ENCODE measurements around the gene FRMPD2.
"Not testable (repeated sequence)": the region's sequence is repeated elsewhere in the genome, so short reads cannot be mapped to it uniquely, and the experiment has no call there.

Gene FRMPD2

DNA sequence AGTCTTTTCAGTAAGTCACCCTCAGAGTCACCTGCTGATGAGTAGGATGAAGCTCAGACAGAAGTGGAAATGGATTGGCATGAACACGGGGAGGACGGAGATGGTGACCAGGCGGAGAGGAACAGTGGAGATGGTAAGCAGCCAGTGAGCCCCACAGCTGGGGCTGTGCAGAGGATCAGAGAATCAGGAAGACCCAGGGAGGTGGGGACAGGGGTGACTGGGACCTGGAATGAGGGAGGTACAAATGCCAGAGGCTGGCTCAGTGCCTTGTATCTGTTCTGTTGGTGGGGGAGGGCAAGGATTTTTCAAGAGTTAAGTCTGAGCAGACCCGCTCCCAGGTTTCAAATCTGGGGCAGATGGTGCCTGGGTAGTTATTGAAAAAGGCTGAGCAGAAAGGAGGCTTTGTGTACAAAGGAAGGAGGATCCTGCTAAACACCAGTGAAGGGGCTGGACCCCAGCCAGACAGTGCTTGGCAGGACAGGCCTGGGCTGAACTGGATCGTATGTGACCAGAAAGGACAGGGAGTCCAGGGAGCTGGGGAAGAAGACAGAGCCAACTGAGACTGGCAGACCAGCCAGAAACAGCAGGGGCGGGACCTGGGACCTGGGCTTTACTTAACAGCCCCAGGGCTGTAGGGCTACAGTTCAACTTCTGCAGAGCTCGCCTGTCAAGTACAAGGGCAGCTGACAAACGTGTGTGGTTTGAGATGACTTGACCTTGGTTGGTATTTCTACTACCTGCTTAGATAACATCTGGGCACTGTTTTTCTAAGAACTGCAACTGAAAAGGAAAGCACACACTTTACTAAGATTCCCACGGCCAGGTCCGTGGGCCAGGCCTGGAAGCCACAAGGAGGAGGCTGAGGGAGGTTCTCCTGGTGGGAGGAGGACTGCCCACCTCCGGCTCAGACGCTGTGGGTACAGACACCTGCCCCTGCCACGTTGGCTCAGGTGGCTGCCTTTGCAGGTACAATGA is 13.2 kb upstream of the FRMPD2 start:
- DNase-seq (ENCODE audit: low spot score): no peak

DNA sequence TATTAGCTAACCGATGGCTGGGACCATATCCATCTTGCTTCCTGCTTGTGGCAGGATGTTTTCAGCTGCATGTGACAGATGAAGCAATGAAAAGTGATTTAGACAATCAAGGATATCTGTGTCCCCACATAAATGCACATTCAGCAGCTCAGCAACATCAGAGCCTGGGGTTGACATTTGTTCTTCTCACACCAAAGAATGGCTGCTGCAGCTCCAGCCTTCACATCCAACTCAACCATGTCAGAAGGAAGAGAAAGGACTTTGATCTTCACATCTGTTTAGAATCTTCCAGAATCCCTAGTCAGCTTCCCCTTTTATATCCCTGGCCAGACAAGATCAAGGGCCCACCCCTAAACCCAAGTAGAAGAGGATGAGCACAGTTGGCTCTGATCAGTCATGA is 11.9 kb upstream of the FRMPD2 start:
- no peak for DNase-seq (ENCODE audit: low spot score)

DNA sequence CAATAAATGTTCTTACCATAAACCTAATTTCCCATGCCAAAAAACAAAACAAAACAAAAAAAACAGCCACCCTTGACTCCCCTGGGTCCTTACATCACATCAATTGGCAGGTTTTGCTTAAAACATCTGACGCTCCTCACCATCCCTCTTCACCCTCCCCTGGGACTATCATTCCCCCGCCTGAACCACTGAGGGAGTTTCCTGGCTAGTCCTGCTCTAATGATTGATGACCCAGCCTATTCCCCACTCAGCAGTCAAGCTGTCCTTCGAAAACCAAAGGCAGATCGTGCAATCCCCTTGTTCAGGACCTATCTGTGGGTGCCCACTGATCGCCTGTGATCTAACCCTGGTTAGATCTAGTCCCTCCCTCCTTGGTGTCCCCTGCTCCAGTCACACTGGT is 11.2 kb upstream of the FRMPD2 start:
- DNase-seq (ENCODE audit: low spot score): no peak

DNA sequence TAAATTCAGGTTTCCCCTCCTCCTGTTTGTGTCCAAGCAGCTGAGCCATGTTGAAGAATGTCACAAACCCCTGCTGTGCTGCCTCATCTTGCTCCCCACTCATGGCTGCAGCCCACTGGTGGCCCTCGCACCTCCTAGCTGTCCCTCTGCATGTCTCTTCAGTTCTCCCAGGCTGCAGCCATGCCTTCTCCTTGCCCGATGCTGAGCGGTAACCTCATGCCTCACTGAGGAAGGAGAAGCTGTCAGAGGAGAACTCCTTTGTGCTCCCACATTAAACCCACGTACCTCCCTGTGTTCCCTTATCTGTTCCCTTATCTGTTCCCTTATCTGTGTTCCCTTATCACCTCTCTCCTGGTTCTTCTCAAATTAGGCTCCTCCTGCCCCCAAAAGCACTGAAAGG is 10.3 kb upstream of the FRMPD2 start:
- DNase-seq (ENCODE audit: low spot score): no peak

DNA sequence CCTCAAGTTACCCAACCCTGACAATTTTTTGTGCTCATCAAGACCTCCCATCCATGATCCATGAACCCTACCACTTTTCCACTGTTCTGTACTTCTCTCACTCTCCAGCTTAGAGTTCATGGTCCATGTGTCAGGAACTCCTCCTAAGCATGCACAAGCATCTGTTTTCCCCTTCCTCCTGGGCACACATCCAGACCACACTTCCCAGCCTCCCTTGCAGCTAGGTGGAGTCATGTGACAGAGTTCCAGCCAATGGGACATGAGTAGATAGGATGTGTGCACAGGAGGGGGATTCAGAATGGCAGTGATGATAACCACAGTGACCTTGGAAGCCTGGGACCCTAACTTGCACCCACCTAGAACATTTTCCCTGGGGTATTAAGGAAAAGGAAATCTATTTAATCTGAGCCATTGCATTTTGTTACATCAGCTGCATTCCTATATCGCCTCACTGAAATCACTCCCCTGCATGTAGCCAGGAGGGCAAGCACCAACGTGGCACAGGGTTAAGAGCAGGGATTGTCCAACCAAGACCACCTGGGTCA is 9.6 kb upstream of the FRMPD2 start:
- DNase-seq (ENCODE audit: low spot score): no peak

DNA sequence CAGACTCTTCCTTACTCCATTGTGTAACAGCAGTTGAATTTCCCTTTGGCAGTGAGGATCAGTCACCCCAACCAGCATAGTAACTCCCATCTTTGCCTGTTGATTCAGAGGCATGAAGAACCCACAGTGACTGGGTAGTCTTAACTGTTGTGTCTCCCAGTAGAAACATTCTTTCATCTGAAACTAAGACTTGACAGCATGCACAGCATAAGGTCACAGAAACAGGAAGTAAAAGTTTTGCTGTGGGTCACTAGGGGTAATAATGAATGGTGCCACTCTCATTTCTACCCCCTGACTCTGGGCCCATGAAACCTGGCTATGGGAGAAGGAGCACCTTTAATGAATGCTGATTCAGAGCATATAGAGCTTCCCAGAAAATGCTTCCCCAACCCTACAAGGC is 8.3 kb upstream of the FRMPD2 start:
- no peak for DNase-seq (ENCODE audit: low spot score)

DNA sequence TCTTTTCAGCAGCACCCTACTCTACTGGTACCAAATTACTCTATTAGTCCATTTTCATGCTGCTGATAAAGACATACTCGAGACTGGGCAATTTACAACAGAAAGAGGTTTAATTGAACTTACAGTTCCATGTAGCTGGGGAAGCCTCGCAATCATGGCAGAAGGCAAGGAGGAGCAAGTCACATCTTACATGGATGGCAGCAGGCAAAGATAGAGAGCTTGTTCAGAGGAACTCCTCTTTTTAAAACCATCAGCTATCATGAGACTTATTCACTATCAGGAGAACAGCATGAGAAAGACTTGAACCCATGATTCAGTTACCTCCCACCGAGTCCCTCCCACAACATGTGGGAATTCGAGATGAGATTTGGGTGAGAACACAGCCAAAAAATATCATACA is 7.2 kb upstream of the FRMPD2 start:
- DNase-seq (ENCODE audit: low spot score): not testable (repeated sequence)

DNA sequence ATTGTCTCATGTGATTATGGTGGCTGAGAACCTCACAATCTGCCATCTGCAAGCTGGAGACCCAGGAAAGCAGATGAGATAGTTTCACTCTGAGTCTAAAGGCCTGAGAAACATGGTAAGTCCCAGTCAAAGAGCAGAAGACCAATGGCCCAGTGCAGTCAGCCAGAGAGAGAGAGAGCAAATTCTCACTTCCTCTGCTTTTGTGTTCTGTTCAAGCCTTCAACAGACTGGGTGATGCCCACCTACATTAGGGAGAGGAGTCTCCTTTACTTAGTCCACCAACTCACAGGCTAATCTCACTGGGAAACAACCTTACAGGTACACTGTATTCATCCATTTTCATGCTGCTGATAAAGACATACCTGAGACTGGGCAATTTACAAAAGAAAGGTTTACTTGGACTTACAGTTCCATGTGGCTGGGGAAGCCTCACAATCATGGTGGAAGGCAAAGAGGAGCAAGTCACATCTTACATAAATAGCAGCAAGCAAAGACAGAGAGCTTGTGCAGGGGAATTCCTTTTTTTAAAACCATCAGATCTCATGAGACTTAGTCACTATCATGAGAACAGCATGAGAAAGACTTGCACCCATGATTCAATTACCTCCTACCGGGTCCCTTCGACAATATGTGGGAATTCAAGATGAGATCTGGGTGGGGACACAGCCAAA is 4.7 kb upstream of the FRMPD2 start:
- no peak for DNase-seq (ENCODE audit: low spot score)

DNA sequence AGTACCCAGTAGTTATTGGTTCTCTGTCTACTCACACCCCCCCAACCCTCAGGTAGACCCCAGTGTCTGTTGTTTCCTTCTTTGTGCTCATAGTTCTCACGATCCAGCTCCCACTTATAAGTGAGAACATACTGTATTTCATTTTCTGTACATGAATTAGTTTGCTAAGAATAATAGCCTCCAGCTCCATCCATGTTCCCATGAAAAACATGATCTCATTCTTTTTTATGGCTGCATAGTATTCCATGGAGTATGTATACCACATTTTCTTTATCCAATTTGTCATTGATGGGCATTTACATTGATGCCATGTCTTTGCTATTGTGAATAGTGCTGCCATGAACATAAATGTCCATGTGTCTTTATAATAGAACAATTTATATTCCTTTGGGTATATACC is 2.6 kb upstream of the FRMPD2 start:
- DNase-seq (ENCODE audit: low spot score): no peak

DNA sequence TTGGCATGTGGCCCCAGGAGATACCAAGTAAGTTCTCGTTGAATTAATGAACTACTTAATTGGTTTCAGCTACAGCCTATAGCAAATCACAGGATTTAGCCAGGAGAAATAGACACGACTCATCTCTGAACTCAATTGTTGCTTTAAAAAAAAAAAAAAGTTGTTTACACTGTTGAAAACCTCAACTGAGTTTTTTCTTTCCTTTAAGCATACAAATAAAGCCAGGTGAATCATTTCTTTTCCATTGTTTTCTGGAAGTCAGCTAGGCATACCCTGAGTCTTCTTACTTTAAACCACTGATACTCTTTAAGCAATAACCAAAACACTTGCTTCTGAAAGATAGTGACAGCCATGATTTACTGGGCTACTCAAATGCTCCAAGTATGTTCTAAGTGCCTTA is 755 bp downstream of the FRMPD2 start:
- no peak for DNase-seq (ENCODE audit: low spot score)

DNA sequence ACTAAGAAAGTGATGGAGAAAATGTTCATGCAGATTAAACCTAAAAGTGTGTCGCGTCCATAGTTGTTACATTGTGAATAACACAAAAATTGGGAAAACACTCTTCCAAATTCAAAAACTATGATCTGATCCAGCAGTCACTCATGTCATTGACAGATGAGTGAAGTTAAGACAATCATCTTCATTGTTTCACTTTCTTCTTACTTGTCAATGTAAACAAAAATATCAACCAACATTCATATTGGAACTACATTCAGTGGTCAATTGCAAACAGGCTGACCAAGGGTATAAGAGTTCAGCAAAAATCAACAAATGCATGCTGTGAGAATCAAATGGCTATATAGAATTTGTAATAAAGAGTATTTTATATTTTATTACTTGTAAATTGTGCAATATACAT is 1.8 kb downstream of the FRMPD2 start:
- DNase-seq (ENCODE audit: low spot score): no peak

DNA sequence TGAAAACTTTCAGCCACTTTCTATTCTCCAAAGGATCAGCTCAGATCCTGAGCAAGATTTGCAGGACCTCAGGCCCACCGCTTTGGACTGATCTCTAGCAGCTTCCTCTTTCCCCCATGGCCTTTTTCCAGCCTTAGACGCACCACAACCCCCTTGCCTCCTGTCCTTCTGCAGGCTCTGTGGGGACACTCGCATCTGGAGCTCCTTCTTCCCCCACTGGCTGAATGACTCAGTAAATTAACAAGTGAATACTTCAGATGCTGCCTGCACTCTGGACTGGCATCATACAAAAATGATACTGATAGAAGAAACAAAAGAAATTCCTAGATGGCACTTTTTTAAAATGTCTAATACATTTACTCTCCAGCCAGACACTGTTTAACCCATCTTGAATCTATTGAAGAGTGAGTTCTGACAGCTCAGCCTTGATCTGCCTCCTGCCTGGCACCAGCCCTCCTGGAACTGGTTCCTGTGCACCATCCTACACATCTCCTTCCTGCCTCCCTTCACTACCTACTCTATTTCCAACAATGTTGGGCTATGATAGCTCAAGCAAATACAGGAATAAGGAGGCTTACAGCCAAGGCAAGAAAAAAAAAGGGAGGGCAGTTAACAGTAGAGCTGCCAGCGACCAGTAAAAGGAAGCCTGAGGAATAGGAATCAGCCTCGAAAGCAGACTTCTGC is 3.3 kb downstream of the FRMPD2 start:
- DNase-seq (ENCODE audit: low spot score): no peak

DNA sequence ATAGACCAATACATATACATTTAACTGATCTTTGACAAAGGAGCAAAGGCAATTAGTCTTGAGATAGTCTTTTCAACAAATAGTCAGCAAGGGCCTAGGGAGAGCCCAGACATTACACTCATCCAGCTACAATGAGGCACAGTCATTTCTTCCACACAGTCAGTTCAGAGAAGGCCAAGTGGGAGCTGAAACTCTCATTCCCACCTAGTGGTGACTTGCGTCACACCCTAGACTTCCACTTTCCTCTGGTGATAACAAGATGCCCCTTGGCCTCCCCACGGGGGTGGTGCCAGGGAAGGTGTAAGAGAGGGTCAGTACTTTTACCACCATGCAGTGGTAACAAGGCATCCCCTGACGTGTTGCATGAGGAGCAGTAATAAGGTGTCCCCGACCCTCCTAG is 8.0 kb downstream of the FRMPD2 start:
- no peak for DNase-seq (ENCODE audit: low spot score)

DNA sequence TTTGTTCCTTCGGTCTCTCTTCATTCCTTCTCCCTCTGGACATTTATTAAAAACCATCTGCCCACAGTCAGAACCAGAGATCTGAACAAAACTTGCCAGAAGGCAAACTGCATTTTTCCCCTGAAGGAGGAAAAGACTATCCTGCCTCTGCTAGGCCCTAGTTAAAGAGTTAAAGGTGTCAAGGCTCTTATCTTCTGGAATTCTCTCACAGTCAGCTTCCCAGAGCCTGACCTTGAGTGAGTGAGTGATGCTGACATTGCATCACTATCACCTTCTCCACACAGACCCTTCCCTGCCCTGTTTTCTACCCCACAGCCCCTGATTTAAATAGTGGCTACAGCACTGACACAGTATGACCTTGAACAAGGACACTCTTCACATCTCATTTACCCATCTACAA is 16.4 kb downstream of the FRMPD2 start:
- no peak for DNase-seq (ENCODE audit: low spot score)

DNA sequence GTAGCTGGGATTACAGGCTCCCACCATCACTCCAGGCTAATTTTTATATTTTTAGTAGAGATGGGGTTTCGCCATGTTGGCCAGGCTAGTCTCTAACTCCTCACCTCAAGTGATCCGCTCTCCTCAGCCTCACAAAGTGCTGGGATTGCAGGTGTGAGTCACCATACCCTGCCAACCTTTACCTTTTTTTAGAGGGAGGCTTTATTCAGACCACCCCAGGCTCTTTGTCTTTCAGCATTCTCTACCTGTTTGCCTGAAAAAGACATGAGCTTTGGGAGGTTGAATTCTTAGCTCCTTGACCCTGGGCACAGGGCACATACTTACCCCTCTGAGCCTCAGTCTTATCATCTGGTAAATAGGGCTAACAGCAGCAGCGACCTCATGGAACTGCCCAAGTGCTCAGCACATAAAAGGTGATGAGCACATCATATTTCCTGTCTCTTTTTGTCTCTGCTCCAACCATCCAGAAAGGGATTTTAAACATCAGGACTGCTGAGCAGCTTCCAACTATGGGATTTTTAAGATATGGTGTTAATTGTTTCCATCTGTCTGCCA is 17.0 kb downstream of the FRMPD2 start:
- DNase-seq (ENCODE audit: low spot score): no peak

DNA sequence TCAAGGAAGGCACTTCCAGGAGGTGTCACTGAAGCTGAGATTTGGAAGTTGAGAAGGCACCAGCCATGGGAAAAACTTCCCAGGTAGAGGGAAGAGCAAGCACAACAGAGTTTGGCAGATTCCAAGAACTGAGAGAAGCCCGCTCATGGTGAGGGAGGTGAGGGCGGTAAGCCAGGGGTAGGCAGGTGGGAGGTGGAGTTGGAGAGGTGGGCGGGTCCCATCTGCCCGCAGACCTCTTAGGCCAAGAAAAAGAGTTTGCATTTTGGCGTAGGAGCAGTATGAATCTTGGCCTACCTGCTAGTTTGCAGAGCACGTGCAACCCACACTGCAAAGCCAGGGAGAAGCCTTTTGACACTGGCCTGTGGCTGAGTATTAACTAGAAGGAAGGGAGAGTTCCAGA is 18.8 kb downstream of the FRMPD2 start:
- no peak for DNase-seq (ENCODE audit: low spot score)

DNA sequence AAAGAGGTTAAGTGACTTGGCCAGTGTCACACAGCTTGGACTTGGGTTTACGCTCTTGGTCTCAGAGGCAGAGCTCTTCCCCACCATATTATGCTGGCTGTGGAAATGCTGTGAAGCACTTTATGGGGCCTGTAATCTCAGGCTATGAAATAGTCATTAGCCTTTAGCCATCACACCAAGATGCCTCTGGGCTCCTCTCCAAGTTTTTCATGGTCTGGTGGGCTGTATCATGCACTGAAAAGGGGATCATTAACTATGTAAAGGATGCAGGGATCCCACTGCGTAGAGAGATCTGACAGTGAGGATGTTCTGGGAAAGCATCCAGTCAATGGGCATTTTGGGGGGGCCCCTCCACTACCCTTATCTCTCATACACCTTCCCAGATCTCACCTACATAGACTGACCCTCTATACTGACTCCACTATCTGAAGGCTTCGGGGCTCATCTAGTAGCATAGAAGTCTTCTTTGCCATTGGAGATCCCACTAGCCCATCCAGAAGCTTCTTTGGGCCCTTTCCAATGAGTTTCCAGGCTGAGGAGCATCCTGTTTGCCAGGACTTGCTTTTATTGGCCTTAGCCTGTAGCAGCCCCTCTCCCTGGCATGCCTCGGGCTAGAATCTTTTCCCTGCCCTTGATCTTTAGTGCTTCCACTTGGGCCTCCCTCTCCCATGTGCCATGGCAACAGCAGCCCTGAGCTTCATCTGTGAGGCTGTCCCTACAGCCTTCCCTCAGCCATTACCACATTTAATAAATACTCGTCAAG is 19.6 kb downstream of the FRMPD2 start:
- no peak for DNase-seq (ENCODE audit: low spot score)

DNA sequence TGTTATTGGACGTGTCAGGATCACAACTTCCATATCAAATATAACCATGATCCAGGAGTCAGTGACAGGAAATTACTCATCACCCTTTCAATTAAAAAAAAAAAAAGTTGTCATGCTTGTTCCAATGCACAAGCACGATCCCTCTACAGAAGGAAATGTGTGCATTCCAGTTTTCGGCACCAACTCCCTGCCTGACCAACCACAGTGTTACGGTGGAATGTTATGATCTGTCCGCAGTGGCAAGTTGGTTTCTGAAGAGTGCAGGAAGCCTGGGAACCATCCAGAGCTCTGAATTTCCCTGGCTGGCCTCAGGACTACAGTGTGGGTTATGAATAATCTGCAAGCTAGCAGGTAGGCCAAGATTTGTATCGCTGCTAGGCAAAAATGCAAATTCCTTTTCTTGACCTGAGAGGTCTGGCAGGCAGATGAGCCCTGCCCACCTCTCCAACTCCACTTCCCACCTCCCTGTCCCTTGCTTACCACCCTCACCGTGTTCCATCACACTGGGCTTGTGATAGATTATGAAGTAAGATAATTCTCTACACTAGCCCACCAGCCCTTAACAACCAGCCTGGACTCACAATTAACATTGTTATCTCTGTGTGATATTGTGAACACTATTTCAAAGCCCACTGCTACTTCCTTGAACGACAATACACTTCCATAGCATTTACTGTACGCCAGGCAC is 20.4 kb downstream of the FRMPD2 start:
- no peak for DNase-seq (ENCODE audit: low spot score)

DNA sequence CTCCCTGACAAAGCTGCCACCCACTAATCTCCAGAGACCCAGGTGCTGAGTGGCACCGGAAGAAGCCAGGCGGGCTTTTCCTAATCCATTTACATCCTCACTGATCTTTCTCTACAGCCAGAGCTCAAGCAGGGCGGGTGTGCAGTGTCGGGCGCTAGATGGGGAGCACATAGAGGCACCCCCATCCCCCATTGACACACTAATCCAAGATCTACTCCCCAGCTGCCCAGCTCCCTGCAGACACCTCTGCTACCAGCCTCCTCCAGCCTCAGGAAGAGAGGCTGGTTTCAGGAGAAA is 22.2 kb downstream of the FRMPD2 start:
- no peak for DNase-seq (ENCODE audit: low spot score)

DNA sequence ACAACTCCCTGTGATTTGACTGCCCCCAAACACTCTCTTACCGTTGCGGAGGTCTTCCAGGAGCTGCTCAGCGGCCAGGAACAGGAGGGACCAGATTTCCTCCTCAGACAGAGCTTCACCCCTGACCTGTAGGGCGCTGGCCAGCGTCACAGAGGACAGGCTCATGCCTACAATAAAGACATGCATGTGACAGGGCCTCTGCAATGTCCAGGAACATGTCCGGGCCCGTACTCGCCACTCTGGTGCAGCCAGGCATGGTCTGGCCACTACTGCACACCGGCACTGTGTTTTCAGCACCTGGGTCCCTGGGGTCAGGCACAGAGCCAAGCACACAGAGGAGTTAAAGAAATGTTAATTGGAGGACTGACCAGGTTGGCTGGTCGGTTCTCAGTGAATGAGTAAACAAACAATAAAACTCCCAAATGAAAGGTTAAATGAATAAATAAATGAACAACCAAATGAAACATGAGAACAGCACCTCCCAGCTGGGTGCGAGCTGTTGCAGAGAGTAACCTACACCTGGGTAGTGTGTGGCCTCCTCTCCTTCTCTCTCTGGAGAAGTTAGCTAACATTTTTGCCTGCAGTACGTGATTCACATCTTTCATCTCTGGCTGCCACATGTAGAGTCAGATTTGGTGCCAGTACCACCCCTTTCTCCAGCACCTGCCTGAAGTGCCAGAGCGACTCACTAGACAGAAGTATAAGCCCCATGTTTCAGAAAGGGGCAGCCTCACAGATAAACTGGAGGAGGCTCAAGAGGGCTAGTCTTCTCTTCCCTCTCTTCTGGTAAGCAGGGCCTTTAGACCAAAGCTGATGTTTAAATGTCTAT is 22.8 kb downstream of the FRMPD2 start:
- DNase-seq (ENCODE audit: low spot score): no peak

All from CD4-positive, alpha-beta T cell treated with Interleukin-6 at 100 ng/mL for 8 hours (primary cell).